CD4-positive, alpha-beta T cell treated with Interleukin-1 beta for 1 hour (primary cell): Measurements from ENCODE around the gene SNU13.
"Not testable (repeated sequence)": the region's sequence is repeated elsewhere in the genome, so short reads cannot be mapped to it uniquely, and the experiment has no call there.

Experiments
- DNase-seq, 2 donors: peaks; one replicate each; pipeline ENCODE4 v3.0.0-alpha.2; 2020 to 2022

Gene SNU13

DNA sequence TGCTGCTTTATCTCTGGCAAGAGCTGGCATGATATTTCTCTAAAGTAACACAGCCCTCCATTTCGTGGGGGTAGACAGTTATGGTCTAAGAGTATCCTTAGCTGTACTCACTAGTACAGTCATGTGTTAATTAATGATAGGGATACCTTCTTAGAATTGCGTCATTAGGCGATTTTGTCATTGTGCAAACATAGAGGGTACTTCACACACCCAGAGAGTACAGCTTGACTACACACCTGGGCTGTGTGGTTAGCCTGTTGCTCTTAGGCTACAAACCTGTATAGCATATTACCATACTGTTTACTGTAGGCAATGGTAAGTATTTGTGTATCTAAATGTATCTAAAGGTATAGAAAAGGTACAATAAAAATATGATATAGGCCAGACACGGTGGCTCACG, 50.5 kb downstream of the SNU13 start:
- no peak for DNase-seq

DNA sequence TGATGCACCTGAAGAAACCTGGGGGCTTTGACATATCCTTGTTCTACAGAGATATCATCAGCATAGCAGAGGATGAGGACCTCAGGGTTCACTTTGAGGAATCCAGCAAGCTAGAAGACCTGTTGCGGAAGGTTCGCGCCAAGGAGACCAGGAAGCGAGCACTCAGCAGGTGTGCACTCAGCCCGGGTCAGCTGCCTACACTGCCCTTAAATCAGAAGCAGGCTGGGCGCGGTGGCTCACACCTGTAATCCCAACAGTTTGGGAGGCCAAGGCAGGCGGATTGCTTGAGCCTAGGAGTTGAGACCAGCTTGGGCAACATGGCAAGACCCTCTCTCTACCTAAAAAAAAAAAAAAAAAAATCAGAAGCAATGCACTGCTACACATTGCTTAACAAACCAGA, 51.0 kb downstream of the SNU13 start:
- DNase-seq, result not testable (repeated sequence)

DNA sequence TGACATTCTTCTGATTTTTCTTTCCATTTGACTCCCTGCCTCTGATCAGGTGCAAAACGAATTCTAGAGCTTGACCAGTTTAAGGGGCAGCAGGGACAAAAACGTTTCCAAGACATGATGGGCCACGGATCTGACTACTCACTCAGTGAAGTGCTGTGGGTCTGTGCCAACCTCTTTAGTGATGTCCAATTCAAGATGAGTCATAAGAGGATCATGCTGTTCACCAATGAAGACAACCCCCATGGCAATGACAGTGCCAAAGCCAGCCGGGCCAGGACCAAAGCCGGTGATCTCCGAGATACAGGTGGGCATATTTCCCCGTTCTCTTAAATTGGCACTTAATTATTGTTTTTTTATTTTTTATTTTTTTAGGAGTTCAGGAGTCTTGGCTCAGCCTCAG, 52.2 kb downstream of the SNU13 start:
- DNase-seq, result no peak

- DNase-seq, result not testable (repeated sequence)
These were observed 54.1 kb downstream of the SNU13 start for GRCh38 chr22:41634610-41635009.

- not testable (repeated sequence) for DNase-seq
These were observed 57.1 kb downstream of the SNU13 start for GRCh38 chr22:41631615-41632014.

DNA sequence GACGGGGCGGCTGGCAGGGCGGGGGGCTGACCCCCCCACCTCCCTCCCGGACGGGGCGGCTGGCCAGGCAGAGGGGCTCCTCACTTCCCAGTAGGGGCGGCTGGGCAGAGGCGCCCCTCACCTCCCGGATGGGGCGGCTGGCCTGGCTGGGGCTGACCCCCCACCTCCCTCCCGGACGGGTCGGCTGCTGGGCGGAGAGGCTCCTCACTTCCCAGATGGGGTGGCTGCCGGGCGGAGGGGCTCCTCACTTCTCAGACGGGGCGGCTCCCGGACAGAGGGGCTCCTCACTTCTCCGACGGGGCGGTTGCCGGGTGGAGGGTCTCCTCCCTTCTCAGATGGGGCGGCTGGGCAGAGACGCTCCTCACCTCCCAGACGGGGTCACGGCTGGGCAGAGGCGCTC, 57.6 kb downstream of the SNU13 start:
- DNase-seq, result not testable (repeated sequence)

DNA sequence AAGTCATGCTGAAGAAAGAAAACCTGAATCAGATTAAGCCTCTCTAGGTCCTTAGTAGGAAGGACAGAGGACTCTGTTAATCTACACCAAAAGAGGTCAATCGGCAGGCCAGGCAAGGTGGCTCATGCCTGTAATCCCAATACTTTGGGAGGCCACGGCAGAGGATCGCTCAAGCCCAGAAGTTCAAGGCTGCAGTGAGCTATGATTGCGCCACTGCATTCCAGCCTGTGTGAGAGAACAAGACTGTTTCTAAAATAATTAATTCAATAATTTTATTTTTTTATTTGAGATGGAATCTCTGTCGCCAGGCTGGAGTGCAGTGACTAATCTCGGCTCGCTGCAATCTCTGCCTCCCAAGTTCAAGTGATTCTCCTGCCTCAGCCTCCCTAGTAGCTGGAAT, 63.1 kb downstream of the SNU13 start:
- no peak for DNase-seq
